ENCODE results near the gene MAP1S. TPM values are rescaled to one million over a fixed set of nuclear protein-coding genes. Genes with fewer than 3 reads are reported as not detected.
"Not testable (repeated sequence)": the region's sequence is repeated elsewhere in the genome, so short reads cannot be mapped to it uniquely, and the experiment has no call there.

MAP1S gene
- total RNA-seq, 1 experiment from 2014 or later: 11.4 TPM

GRCh38 chr19:17765069-17765618 lies 45.9 kb downstream of the MAP1S start:
- peak; percentile 60 for DNase-seq (ENCODE audit: low read depth)

- peak; percentile 91 for DNase-seq (ENCODE audit: low read depth)
These were observed 47.4 kb downstream of the MAP1S start for GRCh38 chr19:17766543-17767131.

GRCh38 chr19:17767559-17767958 lies 48.3 kb downstream of the MAP1S start:
- DNase-seq (ENCODE audit: low read depth): no peak

GRCh38 chr19:17770613-17771012 lies 51.3 kb downstream of the MAP1S start:
- DNase-seq (ENCODE audit: low read depth): no peak

- no peak for DNase-seq (ENCODE audit: low read depth)
These were observed 52.9 kb downstream of the MAP1S start for GRCh38 chr19:17772172-17772571.

GRCh38 chr19:17775245-17775927 lies 56.1 kb downstream of the MAP1S start:
- peak; percentile 56 for DNase-seq (ENCODE audit: low read depth)

- DNase-seq (ENCODE audit: low read depth): peak; percentile 52
These were observed 56.9 kb downstream of the MAP1S start for GRCh38 chr19:17775991-17776803.

GRCh38 chr19:17777840-17778239 lies 58.6 kb downstream of the MAP1S start:
- not testable (repeated sequence) for DNase-seq (ENCODE audit: low read depth)

- peak; percentile 79 for DNase-seq (ENCODE audit: low read depth)
These were observed 59.1 kb downstream of the MAP1S start for GRCh38 chr19:17778251-17778967.

GRCh38 chr19:17778968-17779929 lies 60.0 kb downstream of the MAP1S start:
- peak; percentile 78 for DNase-seq (ENCODE audit: low read depth)

- no peak for DNase-seq (ENCODE audit: low read depth)
These were observed 61.5 kb downstream of the MAP1S start for GRCh38 chr19:17780781-17781180.

- DNase-seq (ENCODE audit: low read depth): not testable (repeated sequence)
These were observed 64.4 kb downstream of the MAP1S start for GRCh38 chr19:17783721-17784120.

Other genes starting within 250 kb of the MAP1S start
- gene SLC27A1, start 249.0 kb upstream of the MAP1S start, total RNA-seq (2014; rRNA removed; shearing (Covaris generic)): 0.98 and 3.7 TPM in 2 replicates
- gene PGLS, start 207.8 kb upstream of the MAP1S start, total RNA-seq (2014; rRNA removed; shearing (Covaris generic)): 40.8 and 95.0 TPM in 2 replicates
- 58.8 and 60.5 TPM in 2 replicates for gene COLGALT1, start 163.8 kb upstream of the MAP1S start, total RNA-seq (2014; rRNA removed; shearing (Covaris generic))
- gene UNC13A, start 31.1 kb upstream of the MAP1S start, total RNA-seq (2014; rRNA removed; shearing (Covaris generic)): 0.86 and 1.2 TPM in 2 replicates
- 0.91 and 3.2 TPM in 2 replicates for gene FCHO1, start 32.0 kb downstream of the MAP1S start, total RNA-seq (2014; rRNA removed; shearing (Covaris generic))
- gene B3GNT3, start 75.7 kb downstream of the MAP1S start, total RNA-seq (2014; rRNA removed; shearing (Covaris generic)): 0.06 and 0.09 TPM in 2 replicates
- not detected in 2 replicates for gene INSL3, start 102.0 kb downstream of the MAP1S start, total RNA-seq (2014; rRNA removed; shearing (Covaris generic))
- gene JAK3, start 128.5 kb downstream of the MAP1S start, total RNA-seq (2014; rRNA removed; shearing (Covaris generic)): 0.06 and 0.09 TPM in 2 replicates
- gene RPL18A, start 140.4 kb downstream of the MAP1S start, total RNA-seq (2014; rRNA removed; shearing (Covaris generic)): 1,269 and 1,595 TPM in 2 replicates
- gene SLC5A5, start 152.5 kb downstream of the MAP1S start, total RNA-seq (2014; rRNA removed; shearing (Covaris generic)): not detected in 2 replicates
- 44.7 and 53.3 TPM in 2 replicates for gene CCDC124, start 213.5 kb downstream of the MAP1S start, total RNA-seq (2014; rRNA removed; shearing (Covaris generic))
- 0.06 TPM in 1 of 2 replicates, not detected in the other for gene KCNN1, start 247.6 kb downstream of the MAP1S start, total RNA-seq (2014; rRNA removed; shearing (Covaris generic))